GM18907 (cell line): Measurements from ENCODE around the gene PRPF6.

Source experiments
- ATAC-seq: cut with Tn5 transposase; IDR thresholded peaks from one replicate; pipeline ENCODE4 v1.9.1; 2021; ENCODE audit warnings: mild to moderate bottlenecking, moderate library complexity; ENCODE audit not compliant: unreplicated experiment

PRPF6 gene

DNA sequence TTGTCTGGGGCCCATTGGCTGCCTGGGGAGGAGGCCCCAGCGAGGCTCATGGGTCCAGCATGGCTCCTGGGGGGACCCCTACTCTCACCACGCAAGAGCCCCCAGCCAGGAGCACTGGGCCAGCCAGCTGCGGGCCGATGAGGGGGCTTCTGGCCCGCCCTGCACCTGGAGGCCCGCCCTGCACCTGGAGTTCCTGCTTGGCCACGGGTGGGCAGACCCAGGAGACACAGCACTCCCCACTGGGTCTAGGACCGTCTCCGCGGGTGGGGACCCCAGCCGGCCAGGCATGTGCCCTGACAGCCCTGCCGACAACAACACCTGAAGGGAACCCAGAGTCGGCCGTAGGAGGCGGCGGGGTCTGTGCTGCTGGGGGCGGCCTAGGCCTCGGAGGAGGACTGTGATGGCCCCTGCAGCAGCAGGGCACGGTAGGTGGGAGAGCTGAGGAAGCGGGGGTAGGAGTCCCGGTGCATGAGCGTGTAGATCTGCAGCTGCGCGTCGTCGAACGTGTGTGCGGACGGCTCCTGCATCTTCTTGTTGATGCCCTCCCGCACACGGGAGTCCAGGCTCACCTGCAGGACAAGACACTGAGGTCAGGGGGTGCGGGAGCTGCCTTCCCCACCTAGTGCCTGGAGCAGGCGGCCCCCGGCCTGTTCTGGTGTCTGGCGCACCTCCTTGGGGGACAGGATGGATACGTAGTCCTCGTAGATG, 92.7 kb downstream of the PRPF6 start:
- no peak for ATAC-seq

DNA sequence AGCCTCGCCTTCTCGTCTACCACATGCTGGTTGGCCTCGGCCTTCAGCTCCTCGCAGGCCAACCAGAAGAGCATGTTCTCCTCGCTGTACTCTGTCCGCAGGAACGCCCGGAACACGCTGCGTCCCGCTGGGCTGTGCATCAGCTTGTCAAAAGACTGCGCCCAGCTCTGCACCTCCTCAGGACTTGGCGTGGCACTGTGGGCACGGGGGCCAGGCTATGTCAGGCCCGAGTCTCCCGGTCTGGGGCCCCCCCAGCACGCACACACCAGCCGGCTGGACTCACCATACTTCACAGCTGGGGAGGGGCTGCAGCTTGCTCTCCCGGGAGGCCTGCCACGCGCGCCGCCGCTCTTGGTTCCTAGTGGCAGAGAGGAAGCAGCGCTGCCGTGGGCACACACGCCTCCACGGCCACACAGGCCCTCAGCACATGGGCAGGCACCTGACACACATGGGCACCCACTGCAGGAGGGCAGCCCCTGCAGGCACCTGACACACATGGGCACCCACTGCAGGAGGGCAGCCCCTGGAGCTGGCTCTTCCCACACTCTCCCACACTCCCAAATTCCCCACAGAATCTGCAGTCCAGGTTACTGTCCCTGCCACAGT, 93.4 kb downstream of the PRPF6 start:
- no peak for ATAC-seq

DNA sequence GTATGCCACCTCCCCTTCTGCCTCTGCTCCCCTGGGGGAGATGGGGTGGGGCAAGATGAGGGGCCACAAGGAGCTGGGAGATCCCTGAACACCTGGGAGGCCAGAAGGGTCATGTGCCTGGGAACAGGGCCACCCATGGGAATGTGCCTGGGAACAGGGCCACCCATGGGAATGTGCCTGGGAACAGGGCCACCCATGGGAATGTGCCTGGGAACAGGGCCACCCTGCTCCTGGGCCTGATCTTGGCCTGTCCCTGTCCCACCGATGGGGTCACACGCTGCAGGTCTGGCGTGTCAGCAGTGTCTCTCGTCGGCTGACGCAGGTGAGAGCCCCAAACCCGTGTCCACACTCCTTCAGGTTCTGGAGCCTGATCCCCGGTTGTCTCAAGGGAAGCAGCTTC, 94.0 kb downstream of the PRPF6 start:
- no peak for ATAC-seq

DNA sequence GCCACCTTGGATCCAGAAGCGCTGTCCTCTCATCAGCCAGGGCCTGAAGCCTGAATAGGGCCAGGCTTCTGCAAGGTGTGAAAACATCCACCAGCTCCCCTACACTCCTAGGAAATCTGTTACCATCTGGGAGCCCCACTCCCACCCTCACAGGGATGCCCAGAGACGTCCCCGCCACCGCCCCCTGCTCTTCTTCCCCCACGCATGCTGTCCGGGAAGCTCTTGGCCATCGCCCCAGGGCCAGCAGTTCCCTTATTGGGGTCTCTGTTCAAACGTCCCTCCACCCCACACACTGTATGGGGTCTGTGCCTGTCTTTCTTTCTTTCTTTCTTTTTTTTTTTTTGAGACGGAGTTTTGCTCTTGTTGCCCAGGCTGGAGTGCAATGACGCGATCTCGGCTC, 94.6 kb downstream of the PRPF6 start:
- no peak for ATAC-seq

DNA sequence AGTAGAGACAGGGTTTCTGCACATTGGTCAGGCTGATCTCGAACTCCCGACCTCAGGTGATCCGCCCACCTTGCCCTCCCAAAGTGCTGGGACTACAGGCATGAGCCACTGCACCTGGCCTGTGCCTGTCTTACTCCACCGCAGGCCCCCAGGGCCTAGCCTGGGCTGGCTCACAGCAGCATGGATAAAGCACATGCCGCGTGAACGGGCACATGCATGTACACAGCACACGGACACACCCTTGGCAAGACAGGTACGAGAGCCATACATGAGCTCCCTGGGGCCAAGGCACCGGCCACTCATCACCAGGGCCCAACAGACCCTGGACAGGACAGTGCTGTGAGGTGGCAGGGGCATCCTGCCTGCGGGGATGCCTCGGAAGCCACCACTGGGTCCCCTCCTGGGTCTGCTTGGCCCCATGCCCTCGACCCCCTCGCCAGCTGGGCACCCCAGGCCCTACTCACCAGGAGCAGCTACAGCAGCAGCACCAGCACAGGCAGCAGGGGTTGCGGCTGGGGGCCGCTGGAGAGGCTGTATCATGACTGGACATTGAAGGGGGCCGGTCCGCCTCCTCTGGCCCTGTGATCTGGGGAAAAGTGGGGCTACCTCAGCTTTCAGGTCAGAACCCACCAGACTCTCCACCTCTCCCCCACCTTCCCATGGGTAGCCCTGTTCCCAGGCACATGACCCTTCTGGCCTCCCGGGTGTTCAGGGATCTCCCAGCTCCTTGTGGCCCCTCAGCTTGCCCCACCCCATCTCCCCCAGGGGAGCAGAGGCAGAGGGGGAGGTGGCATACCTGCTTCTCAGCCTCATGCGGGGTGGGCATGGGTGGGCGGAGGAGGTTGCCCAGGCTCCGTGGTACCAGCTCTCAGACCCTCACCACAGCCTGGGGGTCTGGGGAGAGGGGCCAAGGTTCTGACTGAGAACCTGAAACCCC, 95.4 kb downstream of the PRPF6 start:
- ATAC-seq = no peak

DNA sequence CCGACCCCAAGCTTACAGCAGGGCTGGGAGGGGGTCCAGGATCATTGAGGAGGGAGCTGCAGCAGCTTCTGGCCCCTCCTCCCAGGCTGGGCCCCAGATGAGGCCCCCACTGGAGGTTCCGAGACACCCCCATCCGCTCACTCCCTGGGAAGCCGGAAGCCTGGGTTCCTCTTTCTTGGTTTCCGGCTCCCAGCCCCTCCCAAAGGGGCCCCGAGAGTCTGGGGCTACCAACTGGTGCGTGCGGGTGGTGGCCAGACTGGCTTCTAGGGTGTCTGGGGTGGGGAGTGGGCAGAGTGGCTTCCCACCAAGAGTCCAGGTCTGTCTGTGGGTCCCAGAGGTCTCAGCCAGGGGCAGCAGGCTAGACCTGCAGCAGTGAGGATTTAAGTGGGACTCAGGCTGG, 96.2 kb downstream of the PRPF6 start:
- ATAC-seq = no peak

DNA sequence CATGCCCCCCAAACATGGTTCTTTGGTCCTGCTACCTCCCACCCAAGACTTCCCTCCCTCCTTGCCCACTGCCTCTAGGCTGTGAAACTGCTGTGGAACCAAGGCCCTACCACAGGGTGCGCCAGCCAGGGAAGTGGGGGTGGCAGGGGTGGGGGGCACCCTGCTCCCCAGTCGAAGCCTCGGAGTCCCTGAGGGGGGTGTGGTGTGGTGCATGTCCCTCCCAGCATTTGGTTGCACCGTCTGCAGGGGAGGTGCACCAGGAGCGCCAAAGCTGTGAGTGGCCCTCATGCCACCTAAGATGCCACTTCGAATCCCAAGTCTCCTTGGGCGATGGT, 96.6 kb downstream of the PRPF6 start:
- ATAC-seq = peak; percentile 3

DNA sequence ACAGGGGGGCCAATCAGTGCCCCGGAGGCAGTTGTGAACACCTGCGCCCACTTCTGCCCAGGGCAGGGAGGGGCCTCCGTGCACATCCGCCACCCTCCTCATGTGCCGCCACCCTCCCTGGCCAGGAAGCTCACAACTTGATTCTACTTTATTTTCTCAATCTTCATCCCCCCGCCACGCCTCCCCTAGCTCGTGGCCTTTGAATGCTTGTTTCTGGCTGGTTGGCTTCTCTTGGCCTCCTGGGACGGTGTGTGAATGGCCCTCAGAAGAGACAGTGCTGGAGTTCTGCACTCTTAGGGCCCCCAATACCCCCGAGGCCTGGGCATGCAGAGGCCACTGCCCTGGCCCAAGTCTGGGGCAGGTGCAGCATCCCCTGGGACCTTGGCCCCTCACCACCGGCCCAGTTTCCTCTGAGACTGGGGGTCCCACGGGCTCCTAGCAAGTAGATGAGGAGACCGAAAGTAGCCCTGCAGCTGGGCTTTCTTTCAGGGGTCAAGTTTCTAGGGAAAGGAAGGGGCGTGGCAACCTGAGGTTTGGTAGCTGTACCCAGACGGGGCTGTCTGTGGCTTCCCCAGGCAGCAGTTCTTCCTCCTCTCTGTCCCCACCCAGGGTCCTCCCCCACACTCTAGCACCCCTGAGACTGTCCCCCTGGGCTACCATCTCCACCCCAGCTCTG, 97.1 kb downstream of the PRPF6 start:
- peak; percentile 28 for ATAC-seq

DNA sequence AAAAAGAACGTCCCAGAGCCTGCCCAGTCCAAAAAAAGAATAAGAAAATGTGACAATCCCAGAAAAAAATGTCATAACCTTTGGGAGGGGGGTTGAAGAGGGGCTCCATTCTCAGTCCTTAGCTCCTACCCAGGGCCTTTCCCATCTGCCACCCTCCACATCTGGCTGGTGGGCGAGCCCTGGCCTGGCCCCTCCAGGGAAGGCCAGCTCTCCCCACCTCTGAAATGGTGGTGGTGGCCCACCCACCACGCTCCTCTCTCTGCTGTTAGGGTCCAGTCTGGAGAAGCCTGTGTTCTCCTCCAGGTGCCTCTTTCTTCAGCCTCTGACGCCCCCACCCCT, 98.0 kb downstream of the PRPF6 start:
- no peak for ATAC-seq

DNA sequence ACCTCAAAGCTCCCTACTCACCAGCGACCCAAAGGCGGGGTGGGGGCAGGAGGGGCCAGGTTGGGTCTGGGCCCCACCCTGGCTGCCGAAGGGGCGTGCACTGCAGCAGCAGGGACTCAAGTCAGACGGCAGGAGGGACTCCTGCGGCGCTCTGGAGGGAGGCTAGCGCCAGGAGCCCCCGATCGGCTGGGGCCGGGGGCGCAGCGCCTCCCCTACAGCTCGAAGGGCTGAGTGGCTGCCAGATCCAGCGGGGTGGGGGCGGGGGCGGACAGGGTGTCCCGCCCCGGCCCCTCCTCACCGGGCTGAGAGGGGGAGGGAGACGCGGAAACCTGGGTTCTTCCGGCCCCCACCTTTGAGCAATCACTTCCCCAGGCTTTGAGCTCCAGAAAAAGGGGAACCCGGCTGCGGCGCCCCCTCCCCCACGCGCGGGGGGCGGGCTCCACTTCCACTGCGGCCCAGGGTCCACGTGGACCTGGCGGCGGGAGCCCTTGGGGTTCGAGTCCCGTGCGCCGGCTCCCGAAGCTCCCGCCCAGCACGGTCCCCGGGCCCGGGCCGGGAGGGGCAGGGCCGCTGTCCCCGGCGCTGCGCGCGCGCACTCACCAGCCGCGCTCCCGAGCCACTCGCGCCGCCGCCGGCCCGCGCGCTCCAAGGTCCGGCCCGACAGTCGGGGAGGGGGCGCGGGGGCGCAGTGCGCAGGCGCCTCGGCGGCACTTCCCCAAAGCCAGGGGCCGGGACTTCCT, 98.5 kb downstream of the PRPF6 start, which contains the start of gene RGS19:
TSS of gene RGS19 (minus strand) at position 246 of the 740 bp plus-strand sequence. CDS start 2,632 bp downstream, outside the sequence.
- ATAC-seq = peak; percentile 36

DNA sequence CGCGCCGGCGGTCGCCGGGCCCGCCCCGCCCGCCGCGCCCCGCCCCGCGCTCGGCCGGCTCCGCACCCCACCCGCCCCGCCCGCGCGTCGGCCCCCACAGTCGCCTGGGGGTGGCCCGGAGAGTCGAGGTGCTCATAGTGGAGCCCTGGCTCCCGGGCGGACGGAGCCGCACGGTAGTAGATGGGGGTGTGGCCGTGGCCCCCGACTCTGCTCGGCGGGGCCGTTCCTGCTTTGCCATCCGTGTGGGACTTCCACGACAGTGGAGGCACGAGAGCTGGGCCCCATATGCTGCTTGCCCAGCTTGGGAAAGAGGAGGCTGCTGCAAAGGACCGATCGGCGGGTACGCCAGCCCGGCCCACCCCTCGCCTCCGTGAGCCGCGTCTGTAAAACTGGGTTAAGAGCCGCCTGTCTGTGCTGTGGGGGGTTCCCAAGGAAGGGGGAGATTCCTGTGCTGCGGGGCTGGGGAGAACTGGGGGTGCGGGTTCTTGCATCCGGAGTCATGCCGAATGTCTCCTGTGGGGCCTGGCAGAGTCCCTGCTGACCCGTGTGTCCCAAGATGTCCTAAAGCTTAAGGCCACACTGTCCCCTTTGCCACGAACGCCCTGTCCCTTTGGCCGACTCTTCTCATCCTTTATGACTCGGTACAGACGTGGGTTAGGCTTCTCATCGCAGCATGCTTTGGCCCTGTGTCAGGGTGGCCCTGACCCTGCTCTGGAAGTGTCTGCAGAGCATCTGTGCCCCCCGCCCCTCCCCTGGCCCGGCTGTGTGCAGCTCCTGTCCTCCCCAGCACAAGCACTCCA, 99.3 kb downstream of the PRPF6 start, which contains the start of gene OPRL1:
TSS of gene OPRL1 (plus strand) at position 70 of the 800 bp plus-strand sequence. CDS start 12,639 bp downstream, outside the sequence.
- ATAC-seq = no peak

DNA sequence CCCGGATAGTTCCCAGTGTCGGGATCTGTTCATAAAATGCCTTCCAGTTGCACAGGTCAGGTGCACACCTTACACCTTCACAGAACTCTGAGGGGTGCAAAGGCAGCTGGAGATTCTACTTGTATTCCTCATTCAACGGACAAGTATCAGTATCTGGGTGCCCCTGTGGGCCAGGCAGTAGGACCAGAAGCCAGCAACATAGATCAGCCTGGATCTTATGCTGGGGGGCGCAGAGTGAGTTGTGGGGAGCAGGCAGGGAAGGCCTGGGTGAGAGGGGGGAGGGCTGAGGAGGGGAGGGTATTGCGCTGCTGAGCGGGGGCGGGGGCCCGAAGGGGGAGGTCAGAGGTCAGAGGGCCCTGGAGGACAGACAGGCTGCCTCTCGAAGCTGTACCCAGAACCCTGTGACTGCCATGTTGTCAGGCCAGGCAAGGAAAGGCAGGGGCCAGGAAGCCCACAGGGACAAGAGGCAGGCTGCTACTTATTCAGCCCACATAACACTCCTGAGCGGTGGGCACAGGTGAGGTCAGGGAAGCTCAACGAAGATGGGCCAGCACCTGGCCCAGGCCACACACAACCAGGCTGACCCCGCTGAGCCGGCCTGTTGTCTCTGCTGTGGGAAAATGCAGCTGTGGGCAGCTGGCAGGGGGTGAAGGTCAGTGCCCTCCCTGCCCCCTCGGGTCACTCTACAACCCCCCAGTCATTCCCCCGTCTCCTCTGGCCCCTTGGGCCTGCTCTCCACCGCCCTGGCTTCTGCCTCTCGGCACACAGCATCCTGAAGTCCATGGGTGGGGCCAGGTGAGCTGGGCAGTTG, 100.1 kb downstream of the PRPF6 start:
- no peak for ATAC-seq

DNA sequence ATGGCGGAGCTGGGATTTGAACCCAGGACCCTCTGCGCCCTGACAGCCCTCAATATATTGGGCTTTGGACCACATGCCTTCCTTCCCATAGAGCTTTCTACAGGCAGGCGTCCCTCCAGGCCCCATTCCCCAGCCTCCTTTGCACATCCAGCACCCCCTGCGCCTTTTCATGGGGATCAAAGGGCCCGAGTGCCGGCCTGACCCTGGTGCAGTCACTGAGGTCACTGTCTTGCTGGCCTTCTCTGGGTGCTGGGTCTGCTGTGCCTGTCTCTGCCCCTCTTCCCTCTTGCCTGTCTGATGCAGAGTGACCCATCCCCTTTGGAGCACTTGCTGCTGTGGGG, 100.7 kb downstream of the PRPF6 start:
- ATAC-seq = no peak

DNA sequence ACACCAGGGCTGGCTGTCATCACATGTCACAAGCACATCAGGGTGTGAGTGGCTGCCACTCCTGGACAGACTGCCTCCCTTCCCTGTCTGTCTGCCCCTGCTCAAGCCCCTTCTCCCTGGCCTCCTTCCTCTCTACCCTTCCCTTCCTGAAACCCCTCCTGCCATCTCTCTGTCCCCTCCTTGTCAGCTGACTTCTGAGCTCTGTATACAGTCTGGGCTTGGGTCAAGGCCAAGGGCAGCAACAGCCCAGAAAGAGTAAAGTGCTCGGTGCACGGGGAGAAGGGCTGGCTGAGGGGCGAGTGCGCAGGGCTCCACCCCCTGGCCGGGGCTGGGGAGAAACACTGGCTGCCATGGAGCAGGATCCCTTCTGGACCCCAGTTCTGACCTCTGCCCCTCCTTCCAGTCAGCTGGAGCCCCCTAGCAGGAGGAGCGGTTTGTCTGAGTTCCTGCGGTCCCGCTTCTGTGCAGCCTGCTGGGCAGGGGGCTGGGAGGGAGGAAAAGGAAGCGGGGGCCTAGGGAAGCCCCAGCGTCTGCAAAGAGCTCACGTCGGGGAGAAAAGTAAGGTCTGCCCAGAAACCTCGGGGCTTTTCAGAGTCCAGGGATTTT, 101.3 kb downstream of the PRPF6 start:
- no peak for ATAC-seq
